Measurements from ENCODE around the gene MITF.

GRCh38 chr3:69723389-69723788 lies 15.9 kb upstream of the MITF start:
- TF ChIP-seq CTCF (IDR thresholded peaks at IDR 0.05) = no peak
- TF ChIP-seq ZFX (IDR thresholded peaks at IDR 0.05; ENCODE audit: borderline replicate concordance) = no peak
